H1 (cell line): ENCODE measurements around the gene FLRT2. TPM values are rescaled to one million over a fixed set of nuclear protein-coding genes. Genes with fewer than 3 reads are reported as not detected.

Experiments
- CTCF ChIA-PET: fragments of 300-600 bp; sonication (Branson Sonifier 250); formaldehyde crosslinking; loops from one replicate; lab custom pipeline; 2021; ENCODE audit not compliant: partially characterized antibody; lab: Charles Lee
- POLR2A ChIA-PET: fragments of 300-600 bp; sonication (Branson Sonifier 250); formaldehyde crosslinking; loops from one replicate; lab custom pipeline; 2021; ENCODE audit warnings: inconsistent platforms; ENCODE audit not compliant: partially characterized antibody; lab: Charles Lee
- DNase-seq, 2 experiments: peaks; one replicate each; pipeline versions ENCODE4 v3.0.0 to v3.0.0-alpha.2; 2010 to 2022; ENCODE audit warnings: low spot score in 2 of 2, low read depth in 1 of 2, mixed read lengths in 1 of 2
- FAIRE-seq: peaks from 2 replicates; lab custom pipeline; 2011; peaks lifted over from hg19 to GRCh38; lab: Jason Lieb, UNC
- H2AFZ ChIP-seq: 2 replicates; pipeline ENCODE4 v1.8.1; 2012; ENCODE audit warnings: low read length, inconsistent platforms
- H2AK5ac ChIP-seq: 2 replicates; pipeline ENCODE4 v1.6.1; 2013; ENCODE audit warnings: low read depth, low read length
- H2BK120ac ChIP-seq: replicated peaks from 2 replicates; pipeline ENCODE3; 2013; ENCODE audit warnings: low read depth, low read length, inconsistent platforms
- H2BK12ac ChIP-seq: 2 replicates; pipeline ENCODE4 v1.6.1; 2013; ENCODE audit warnings: low read depth, low read length
- H2BK15ac ChIP-seq: 2 replicates; pipeline ENCODE4 v1.6.1; 2013; ENCODE audit warnings: low read length
- H2BK20ac ChIP-seq: 2 replicates; pipeline ENCODE4 v1.6.1; 2013; ENCODE audit warnings: low read length
- H2BK5ac ChIP-seq: 2 replicates; pipeline ENCODE4 v1.6.1; 2013; ENCODE audit warnings: low read depth, low read length
- H3K14ac ChIP-seq: 2 replicates; pipeline ENCODE4 v1.6.1; 2013; ENCODE audit warnings: inconsistent platforms; ENCODE audit not compliant: insufficient read length
- H3K18ac ChIP-seq: 2 replicates; pipeline ENCODE4 v1.6.1; 2013; ENCODE audit warnings: low read length; ENCODE audit errors: extremely low read depth
- H3K23ac ChIP-seq: 2 replicates; pipeline ENCODE4 v1.6.1; 2013; ENCODE audit warnings: inconsistent platforms; ENCODE audit not compliant: insufficient read length
- H3K23me2 ChIP-seq: 2 replicates; pipeline ENCODE4 v1.6.1; 2013; ENCODE audit warnings: low read depth, low read length
- H3K27ac ChIP-seq: 2 replicates; pipeline ENCODE4 v1.6.1; 2011; ENCODE audit warnings: low read depth, low read length, inconsistent platforms
- H3K27me3 ChIP-seq, 4 experiments: replicated peaks in 1 of 4; 1 replicate in 1 of 4; 2 replicates in 3 of 4; pipeline versions ENCODE4 v1.6.1 to v1.8.1; 2011 to 2013; ENCODE audit warnings: low read length in 3 of 4, mild to moderate bottlenecking in 3 of 4, inconsistent platforms in 2 of 4, mixed read lengths in 2 of 4, moderate library complexity in 1 of 4; ENCODE audit not compliant: control insufficient read depth in 3 of 4, insufficient read depth in 3 of 4; ENCODE audit errors: extremely low read depth in 1 of 4
- H3K36me3 ChIP-seq, 4 experiments: 2 replicates each; pipeline versions ENCODE4 v1.6.1 to v1.8.1; 2011 to 2013; ENCODE audit warnings: mild to moderate bottlenecking in 4 of 4, low read length in 3 of 4, moderate library complexity in 2 of 4, control low read depth in 1 of 4, inconsistent platforms in 1 of 4; ENCODE audit not compliant: insufficient read depth in 4 of 4, control insufficient read depth in 2 of 4
- H3K4ac ChIP-seq: replicated peaks from 2 replicates; pipeline ENCODE3; 2013; ENCODE audit warnings: low read length, low read depth, mixed read lengths, inconsistent platforms; ENCODE audit not compliant: insufficient read length
- H3K4me1 ChIP-seq, 4 experiments: replicated peaks in 1 of 4; 1 replicate in 1 of 4; 2 replicates in 3 of 4; pipeline versions ENCODE4 v1.6.1 to v1.8.1; 2011 to 2013; ENCODE audit warnings: low read length in 3 of 4, inconsistent platforms in 2 of 4, mixed read lengths in 1 of 4; ENCODE audit not compliant: insufficient read depth in 4 of 4, control insufficient read depth in 3 of 4
- H3K4me2 ChIP-seq, 2 experiments: 2 replicates each; pipeline versions ENCODE4 v1.6.1 to v1.8.1; 2011 to 2013; ENCODE audit warnings: low read depth in 2 of 2, low read length in 2 of 2, control low read depth in 1 of 2, inconsistent platforms in 1 of 2, mild to moderate bottlenecking in 1 of 2; ENCODE audit not compliant: insufficient read depth in 1 of 2
- H3K4me3 ChIP-seq, 4 experiments: fragments of 200-600, 300-600 bp in 1 of 4; sonication (generic), shearing (Covaris generic), sonication (Bioruptor Twin) in 1 of 4; 2 replicates each; pipeline versions ENCODE4 v1.5.1 to v1.8.1; 2011 to 2016; ENCODE audit warnings: low read length in 4 of 4, low read depth in 3 of 4, control low read depth in 2 of 4, inconsistent platforms in 2 of 4, mild to moderate bottlenecking in 2 of 4, mixed read lengths in 1 of 4, moderate library complexity in 1 of 4; ENCODE audit not compliant: insufficient read depth in 2 of 4; ENCODE audit errors: extremely low read depth in 1 of 4
- H3K56ac ChIP-seq: replicated peaks from 2 replicates; pipeline ENCODE3; 2013; ENCODE audit warnings: low read depth, mild to moderate bottlenecking, mixed read lengths, low read length, inconsistent platforms; ENCODE audit not compliant: insufficient read length
- H3K79me1 ChIP-seq: 2 replicates; pipeline ENCODE4 v1.6.1; 2013; ENCODE audit warnings: low read depth, low read length, control low read depth
- H3K79me2 ChIP-seq, 2 experiments: 2 replicates each; pipeline versions ENCODE4 v1.6.1 to v1.8.1; 2012 to 2013; ENCODE audit warnings: low read length in 2 of 2, mild to moderate bottlenecking in 2 of 2, inconsistent platforms in 1 of 2; ENCODE audit not compliant: insufficient read depth in 2 of 2, control insufficient read depth in 1 of 2
- H3K9ac ChIP-seq, 4 experiments: replicated peaks in 1 of 4; 1 replicate in 1 of 4; 2 replicates in 3 of 4; pipeline versions ENCODE4 v1.6.1 to v1.8.1; 2011 to 2013; ENCODE audit warnings: low read depth in 3 of 4, low read length in 3 of 4, control low read depth in 2 of 4, mild to moderate bottlenecking in 2 of 4, moderate library complexity in 2 of 4, inconsistent platforms in 1 of 4; ENCODE audit errors: extremely low read depth in 1 of 4
- H3K9me3 ChIP-seq, 2 experiments: 2 replicates each; pipeline versions ENCODE4 v1.6.1 to v1.8.1; 2012 to 2013; ENCODE audit warnings: mild to moderate bottlenecking in 2 of 2, moderate library complexity in 2 of 2, control low read depth in 1 of 2, inconsistent platforms in 1 of 2, low read depth in 1 of 2, low read length in 1 of 2, mixed read lengths in 1 of 2; ENCODE audit not compliant: insufficient read depth in 2 of 2
- H4K20me1 ChIP-seq, 2 experiments: replicated peaks in 1 of 2; 2 replicates each; pipeline versions ENCODE3 to v1.8.1; 2011 to 2013; ENCODE audit warnings: inconsistent platforms in 2 of 2, low read length in 2 of 2, mild to moderate bottlenecking in 1 of 2; ENCODE audit not compliant: insufficient read depth in 2 of 2, control insufficient read depth in 1 of 2
- H4K5ac ChIP-seq: 2 replicates; pipeline ENCODE4 v1.6.1; 2013; ENCODE audit warnings: low read length, low read depth, mixed read lengths, inconsistent platforms; ENCODE audit not compliant: insufficient read length
- H4K8ac ChIP-seq: 2 replicates; pipeline ENCODE4 v1.8.0; 2013; ENCODE audit warnings: mild to moderate bottlenecking, moderate library complexity, low read length, inconsistent platforms; ENCODE audit not compliant: insufficient read depth; ENCODE audit errors: extremely low read depth
- H4K91ac ChIP-seq: replicated peaks from 2 replicates; pipeline ENCODE3; 2013; ENCODE audit warnings: low read length, mixed read lengths, inconsistent platforms; ENCODE audit not compliant: insufficient read length
- GTF2F1 ChIP-seq: IDR thresholded peaks from 2 replicates; pipeline ENCODE4 v1.6.1; 2012; ENCODE audit warnings: low read depth, low read length, improper control_type of control experiment, borderline replicate concordance
- WGBS, 2 experiments: shearing (Covaris generic) in 1 of 2; methylation state at CpG; one replicate each; pipeline versions ENCODE4 v1.1.6 to v1.1.7; 2013 to 2015; ENCODE audit warnings: low lambda C conversion rate in 2 of 2, mixed read lengths in 2 of 2, inconsistent platforms in 1 of 2, low coverage in 1 of 2, missing lambda C conversion rate in 1 of 2; ENCODE audit not compliant: insufficient replicate concordance in 2 of 2, insufficient coverage in 1 of 2, insufficient read length in 1 of 2; ENCODE audit errors: extremely low coverage in 1 of 2, missing lambda C conversion rate in 1 of 2; 5-methylcytosine and 5-hydroxymethylcytosine counted together
- polyA plus RNA-seq, 7 experiments: library from polyadenylated mRNA; depleted of rRNA in 3 of 7; stranded (reverse) in 5 of 7; unstranded in 2 of 7; fragments of >200 nt in 5 of 7; fragments of 200-250 nt in 2 of 7; gene quantifications; 1 replicate in 5 of 7; 2 replicates in 1 of 7; 4 replicates in 1 of 7; pipeline versions ENCODE4 v1.2.1 to v1.2.3, GENCODE V29; 2011 to 2013; ENCODE audit warnings: missing spikeins in 2 of 7, mixed read lengths in 2 of 7
- total RNA-seq: library from RNA; stranded (reverse); fragmentation: NEBNext Ultra II Directional; extraction: Animal tissue kit (Norgen Biotek cat#: 25700); gene quantifications from 2 replicates; pipeline ENCODE4 v1.2.1, GENCODE V29; 2021

The FLRT2 gene
- total and polyA plus RNA-seq, 2 of the 8 experiments (the other 6 are each of a cell fraction or from before 2014, with no cell fraction given): 2.4 to 6.9 TPM

DNA sequence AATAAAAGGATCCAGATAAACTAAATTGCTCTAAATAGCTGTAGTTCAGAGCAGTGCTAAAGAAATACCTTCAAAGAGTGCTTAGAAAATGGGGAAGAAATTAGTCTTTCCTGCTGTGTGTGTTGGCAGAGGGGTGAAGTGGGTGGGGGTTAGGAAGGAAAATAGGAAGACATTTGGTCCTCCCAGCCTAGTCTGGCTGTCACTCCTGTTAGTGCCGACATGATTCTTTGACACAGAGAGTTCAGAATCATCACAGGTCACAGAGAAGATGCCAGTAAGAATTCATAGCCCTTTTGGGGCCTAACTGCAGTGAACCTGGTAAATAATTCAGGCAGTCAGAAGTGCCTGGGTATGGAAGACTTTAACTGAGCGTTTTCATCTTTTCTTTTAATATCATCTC, 74.8 kb downstream of the FLRT2 start:
- Histone ChIP-seq H3K23me2 (no peaks in the 10 kb centered on the region; the same call in 1 of the 2 replicates), H4K91ac (no peak overlapping the region), H3K4ac (no peak overlapping the region), H2BK5ac (no peak overlapping the region), H3K79me2 (no peaks in the 10 kb centered on the region), H3K4me3 (no peak overlapping the region), H4K8ac (no peak overlapping the region), H3K56ac (no peak overlapping the region), H3K27me3 (no peaks in the 10 kb centered on the region), H3K36me3 (no peaks in the 10 kb centered on the region), H3K79me1 (no peaks in the 10 kb centered on the region), H2AFZ (no peak overlapping the region), H2BK15ac (no peak overlapping the region), H3K9ac (no peak overlapping the region), H3K4me2 (no peak overlapping the region), H3K23ac (no peak overlapping the region), H4K5ac (no peak overlapping the region), H3K9me3 (no peaks in the 10 kb centered on the region), H2BK120ac (no peak overlapping the region), H3K4me1 (no peaks in the 10 kb centered on the region), H2BK12ac (no peak overlapping the region), H3K14ac (no peak overlapping the region), H4K20me1 (no peaks in the 10 kb centered on the region), H3K18ac (no peak overlapping the region), H2BK20ac (no peak overlapping the region), H2AK5ac (no peak overlapping the region), H3K27ac (no peak overlapping the region)
- ChIA-PET POLR2A (no interaction called here), CTCF (interaction anchor here (0.8 to 1.3 kb wide), 4 partner anchors 8 to 77 kb away, joined by 3 to 4 read pairs (median 4); no protein-coding TSS in a partner anchor)
- no peak for DNase-seq
- no peak for FAIRE-seq
- WGBS, 2 experiments: 93% methylated on average over 2 of the region's 2 CpGs; no CpG with 5 or more reads in 1 of the 2 experiments
- TF ChIP-seq GTF2F1: no peak
